ENCODE measurements around the gene MEIS3.
"Not testable (repeated sequence)": the region's sequence is repeated elsewhere in the genome, so short reads cannot be mapped to it uniquely, and the experiment has no call there.

The MEIS3 gene

GRCh38 chr19:47381653-47382279 is 37.6 kb downstream of the MEIS3 start:
- DNase-seq: no peak

- no peak for DNase-seq
These were observed 38.2 kb downstream of the MEIS3 start for GRCh38 chr19:47381121-47381520.

- no peak for DNase-seq
These were observed 38.8 kb downstream of the MEIS3 start for GRCh38 chr19:47380559-47380958.

GRCh38 chr19:47379381-47379938 is 39.9 kb downstream of the MEIS3 start:
- DNase-seq: no peak

GRCh38 chr19:47378246-47378645 is 41.1 kb downstream of the MEIS3 start:
- no peak for DNase-seq

GRCh38 chr19:47377801-47378200 is 41.5 kb downstream of the MEIS3 start:
- no peak for DNase-seq

GRCh38 chr19:47377208-47377701 is 42.1 kb downstream of the MEIS3 start:
- DNase-seq: no peak

GRCh38 chr19:47376589-47377144 is 42.7 kb downstream of the MEIS3 start:
- DNase-seq: no peak

GRCh38 chr19:47375694-47376588 is 43.4 kb downstream of the MEIS3 start:
- DNase-seq: no peak

- DNase-seq: no peak
These were observed 44.2 kb downstream of the MEIS3 start for GRCh38 chr19:47374876-47375693.

GRCh38 chr19:47373246-47374240 is 45.8 kb downstream of the MEIS3 start:
- DNase-seq: no peak

GRCh38 chr19:47372603-47373002 is 46.7 kb downstream of the MEIS3 start:
- DNase-seq: no peak

GRCh38 chr19:47371261-47371660 is 48.1 kb downstream of the MEIS3 start:
- no peak for DNase-seq

GRCh38 chr19:47370045-47370611 is 49.2 kb downstream of the MEIS3 start:
- no peak for DNase-seq

- not testable (repeated sequence) for DNase-seq
These were observed 53.9 kb downstream of the MEIS3 start for GRCh38 chr19:47365455-47365854.

- no peak for DNase-seq
These were observed 55.4 kb downstream of the MEIS3 start for GRCh38 chr19:47363758-47364531.

GRCh38 chr19:47362321-47362720 is 57.0 kb downstream of the MEIS3 start:
- DNase-seq: no peak

GRCh38 chr19:47358936-47359335 is 60.4 kb downstream of the MEIS3 start:
- DNase-seq: no peak

GRCh38 chr19:47357788-47358680 is 61.3 kb downstream of the MEIS3 start:
- DNase-seq: no peak

Data from central memory CD4-positive, alpha-beta T cell (primary cell).